ENCODE results near the gene PLXNA4. TPM values are rescaled to one million over a fixed set of nuclear protein-coding genes. Genes with fewer than 3 reads are reported as not detected.
A peak's percentile ranks its signal among the peaks of the same experiment; 100 is the strongest.

PLXNA4 gene
- total RNA-seq, 1 experiment from 2014 or later: 0.81 TPM

DNA sequence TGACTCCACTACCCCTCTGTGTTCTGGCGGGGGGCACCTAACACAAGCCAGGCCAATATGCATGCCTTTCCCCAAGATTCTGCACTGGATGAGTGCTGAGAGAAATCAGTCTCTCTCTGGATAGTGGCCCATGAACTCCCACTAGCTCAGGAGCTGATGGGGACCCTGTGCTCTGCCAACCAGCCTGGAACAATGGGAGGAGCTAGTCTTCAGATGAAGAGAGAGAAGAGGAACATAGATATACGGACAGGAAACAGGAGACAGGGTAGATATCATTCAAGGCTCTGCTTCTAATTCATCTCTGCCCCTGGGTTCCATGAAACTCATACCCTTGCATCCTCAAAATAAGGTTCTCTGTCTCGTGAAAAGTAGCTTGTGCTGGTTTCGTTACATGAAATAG, 27.9 kb upstream of the PLXNA4 start:
- DNase-seq (ENCODE audit: low spot score): no peak
- Mint-ChIP-seq H3K4me3 (no peak overlapping the region), H3K27ac (no peak overlapping the region), H3K4me1 (peaks cover 8% of the 10 kb centered on the region), H3K9me3 (no peaks in the 10 kb centered on the region), H3K27me3 (ENCODE audit: low read depth) (no peaks in the 10 kb centered on the region), H3K36me3 (no peaks in the 10 kb centered on the region)
- POLR2A ChIA-PET: no interaction called here
- TF ChIP-seq, protein P1, sequence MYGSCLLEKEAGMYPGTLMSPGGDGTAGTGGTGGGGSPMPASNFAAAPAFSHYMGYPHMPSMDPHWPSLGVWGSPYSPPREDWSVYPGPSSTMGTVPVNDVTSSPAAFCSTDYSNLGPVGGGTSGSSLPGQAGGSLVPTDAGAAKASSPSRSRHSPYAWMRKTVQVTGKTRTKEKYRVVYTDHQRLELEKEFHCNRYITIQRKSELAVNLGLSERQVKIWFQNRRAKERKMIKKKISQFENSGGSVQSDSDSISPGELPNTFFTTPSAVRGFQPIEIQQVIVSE (CRISPR knock-in tag; IDR thresholded peaks at IDR 0.05; ENCODE audit: borderline replicate concordance): no peak
- TF ChIP-seq IRF2 (CRISPR knock-in tag; IDR thresholded peaks at IDR 0.05; ENCODE audit: borderline replicate concordance, low read depth) (no peak), ATF3 (CRISPR knock-in tag; conservative IDR thresholded peaks at IDR 0.05) (no peak), ELF4 (CRISPR knock-in tag; IDR thresholded peaks at IDR 0.05; ENCODE audit: low read depth) (no peak), HMGA2 (CRISPR knock-in tag; IDR thresholded peaks at IDR 0.05) (no peak), FOXK1 (CRISPR knock-in tag; IDR thresholded peaks at IDR 0.05) (no peak)
- ATAC-seq: no peak
- CTCF ChIA-PET: interaction anchor here (0.6 to 3.1 kb wide), 6 partner anchors 11 to 121 kb away, joined by 3 to 16 read pairs (median 8); no protein-coding TSS in a partner anchor

DNA sequence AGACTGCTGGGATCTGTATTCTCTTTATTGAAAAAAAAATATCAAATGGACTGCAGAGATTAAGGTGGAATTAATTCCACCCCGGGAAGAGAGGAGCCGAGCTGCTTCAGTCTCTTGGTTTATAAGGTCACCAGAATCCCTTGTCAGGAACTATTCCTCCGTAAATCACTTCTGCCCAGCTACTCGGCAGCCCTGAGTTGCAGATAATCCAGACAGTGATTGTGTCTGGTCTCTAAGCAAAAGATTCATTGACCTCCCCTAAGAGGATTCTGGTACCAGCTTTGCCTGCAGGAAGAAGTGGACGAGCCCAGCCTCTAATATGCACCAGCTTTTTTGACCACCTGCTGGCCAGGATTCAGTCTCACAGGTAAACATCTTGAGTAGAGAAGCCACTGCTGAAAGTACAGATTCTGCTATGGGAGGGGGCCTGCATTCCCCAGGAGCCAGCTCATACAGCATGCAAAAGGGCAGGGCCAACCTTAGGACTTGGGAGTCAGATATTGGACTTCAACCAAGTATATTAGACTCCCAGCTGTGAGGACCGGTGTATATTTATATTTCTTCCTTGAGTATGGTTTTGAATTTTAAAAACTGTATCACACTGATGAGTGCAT, 27.1 kb upstream of the PLXNA4 start:
- Mint-ChIP-seq H3K4me1 (peaks cover 8% of the 10 kb centered on the region), H3K9me3 (no peaks in the 10 kb centered on the region), H3K27ac (no peak overlapping the region), H3K36me3 (no peaks in the 10 kb centered on the region), H3K27me3 (ENCODE audit: low read depth) (no peaks in the 10 kb centered on the region), H3K4me3 (no peak overlapping the region)
- DNase-seq (ENCODE audit: low spot score) (no peak), ATAC-seq (peak; percentile 73)
- ChIA-PET CTCF (interaction anchor here (0.6 to 3.1 kb wide), 7 partner anchors 12 to 120 kb away, joined by 3 to 16 read pairs (median 7); no protein-coding TSS in a partner anchor), POLR2A (interaction anchor here (0.7 kb wide), 1 partner anchor 107 kb away, joined by 3 read pairs; no protein-coding TSS in a partner anchor)
- TF ChIP-seq ESRRA (CRISPR knock-in tag; IDR thresholded peaks at IDR 0.05; ENCODE audit: borderline replicate concordance) (no peak), EMX1 (CRISPR knock-in tag; IDR thresholded peaks at IDR 0.05) (no peak), ZNF138 (CRISPR knock-in tag; conservative IDR thresholded peaks at IDR 0.05) (no peak), ATF3 (CRISPR knock-in tag; conservative IDR thresholded peaks at IDR 0.05) (no peak), ZBTB21 (CRISPR knock-in tag; IDR thresholded peaks at IDR 0.05; ENCODE audit: borderline replicate concordance) (no peak), CREB1 (CRISPR knock-in tag; IDR thresholded peaks at IDR 0.05) (no peak), MXD4 (CRISPR knock-in tag; IDR thresholded peaks at IDR 0.05; ENCODE audit: borderline replicate concordance) (no peak), ZNF121 (CRISPR knock-in tag; IDR thresholded peaks at IDR 0.05) (no peak), CTCF (IDR thresholded peaks at IDR 0.05) (no peak), SMAD3 (CRISPR knock-in tag; IDR thresholded peaks at IDR 0.05; ENCODE audit: borderline replicate concordance) (no peak), JAZF1 (CRISPR knock-in tag; IDR thresholded peaks at IDR 0.05) (no peak), ZBTB43 (CRISPR knock-in tag; IDR thresholded peaks at IDR 0.05) (no peak), TEAD4 (CRISPR knock-in tag; IDR thresholded peaks at IDR 0.05) (no peak)
- TF ChIP-seq, protein P1 (CRISPR knock-in tag; IDR thresholded peaks at IDR 0.05; ENCODE audit: borderline replicate concordance): no peak
- TF ChIP-seq, protein P2, sequence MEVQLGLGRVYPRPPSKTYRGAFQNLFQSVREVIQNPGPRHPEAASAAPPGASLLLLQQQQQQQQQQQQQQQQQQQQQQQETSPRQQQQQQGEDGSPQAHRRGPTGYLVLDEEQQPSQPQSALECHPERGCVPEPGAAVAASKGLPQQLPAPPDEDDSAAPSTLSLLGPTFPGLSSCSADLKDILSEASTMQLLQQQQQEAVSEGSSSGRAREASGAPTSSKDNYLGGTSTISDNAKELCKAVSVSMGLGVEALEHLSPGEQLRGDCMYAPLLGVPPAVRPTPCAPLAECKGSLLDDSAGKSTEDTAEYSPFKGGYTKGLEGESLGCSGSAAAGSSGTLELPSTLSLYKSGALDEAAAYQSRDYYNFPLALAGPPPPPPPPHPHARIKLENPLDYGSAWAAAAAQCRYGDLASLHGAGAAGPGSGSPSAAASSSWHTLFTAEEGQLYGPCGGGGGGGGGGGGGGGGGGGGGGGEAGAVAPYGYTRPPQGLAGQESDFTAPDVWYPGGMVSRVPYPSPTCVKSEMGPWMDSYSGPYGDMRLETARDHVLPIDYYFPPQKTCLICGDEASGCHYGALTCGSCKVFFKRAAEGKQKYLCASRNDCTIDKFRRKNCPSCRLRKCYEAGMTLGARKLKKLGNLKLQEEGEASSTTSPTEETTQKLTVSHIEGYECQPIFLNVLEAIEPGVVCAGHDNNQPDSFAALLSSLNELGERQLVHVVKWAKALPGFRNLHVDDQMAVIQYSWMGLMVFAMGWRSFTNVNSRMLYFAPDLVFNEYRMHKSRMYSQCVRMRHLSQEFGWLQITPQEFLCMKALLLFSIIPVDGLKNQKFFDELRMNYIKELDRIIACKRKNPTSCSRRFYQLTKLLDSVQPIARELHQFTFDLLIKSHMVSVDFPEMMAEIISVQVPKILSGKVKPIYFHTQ (CRISPR knock-in tag; IDR thresholded peaks at IDR 0.05): no peak
- TF ChIP-seq, protein P3, sequence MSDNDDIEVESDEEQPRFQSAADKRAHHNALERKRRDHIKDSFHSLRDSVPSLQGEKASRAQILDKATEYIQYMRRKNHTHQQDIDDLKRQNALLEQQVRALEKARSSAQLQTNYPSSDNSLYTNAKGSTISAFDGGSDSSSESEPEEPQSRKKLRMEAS (CRISPR knock-in tag; IDR thresholded peaks at IDR 0.05): no peak
- TF ChIP-seq, protein P4, sequence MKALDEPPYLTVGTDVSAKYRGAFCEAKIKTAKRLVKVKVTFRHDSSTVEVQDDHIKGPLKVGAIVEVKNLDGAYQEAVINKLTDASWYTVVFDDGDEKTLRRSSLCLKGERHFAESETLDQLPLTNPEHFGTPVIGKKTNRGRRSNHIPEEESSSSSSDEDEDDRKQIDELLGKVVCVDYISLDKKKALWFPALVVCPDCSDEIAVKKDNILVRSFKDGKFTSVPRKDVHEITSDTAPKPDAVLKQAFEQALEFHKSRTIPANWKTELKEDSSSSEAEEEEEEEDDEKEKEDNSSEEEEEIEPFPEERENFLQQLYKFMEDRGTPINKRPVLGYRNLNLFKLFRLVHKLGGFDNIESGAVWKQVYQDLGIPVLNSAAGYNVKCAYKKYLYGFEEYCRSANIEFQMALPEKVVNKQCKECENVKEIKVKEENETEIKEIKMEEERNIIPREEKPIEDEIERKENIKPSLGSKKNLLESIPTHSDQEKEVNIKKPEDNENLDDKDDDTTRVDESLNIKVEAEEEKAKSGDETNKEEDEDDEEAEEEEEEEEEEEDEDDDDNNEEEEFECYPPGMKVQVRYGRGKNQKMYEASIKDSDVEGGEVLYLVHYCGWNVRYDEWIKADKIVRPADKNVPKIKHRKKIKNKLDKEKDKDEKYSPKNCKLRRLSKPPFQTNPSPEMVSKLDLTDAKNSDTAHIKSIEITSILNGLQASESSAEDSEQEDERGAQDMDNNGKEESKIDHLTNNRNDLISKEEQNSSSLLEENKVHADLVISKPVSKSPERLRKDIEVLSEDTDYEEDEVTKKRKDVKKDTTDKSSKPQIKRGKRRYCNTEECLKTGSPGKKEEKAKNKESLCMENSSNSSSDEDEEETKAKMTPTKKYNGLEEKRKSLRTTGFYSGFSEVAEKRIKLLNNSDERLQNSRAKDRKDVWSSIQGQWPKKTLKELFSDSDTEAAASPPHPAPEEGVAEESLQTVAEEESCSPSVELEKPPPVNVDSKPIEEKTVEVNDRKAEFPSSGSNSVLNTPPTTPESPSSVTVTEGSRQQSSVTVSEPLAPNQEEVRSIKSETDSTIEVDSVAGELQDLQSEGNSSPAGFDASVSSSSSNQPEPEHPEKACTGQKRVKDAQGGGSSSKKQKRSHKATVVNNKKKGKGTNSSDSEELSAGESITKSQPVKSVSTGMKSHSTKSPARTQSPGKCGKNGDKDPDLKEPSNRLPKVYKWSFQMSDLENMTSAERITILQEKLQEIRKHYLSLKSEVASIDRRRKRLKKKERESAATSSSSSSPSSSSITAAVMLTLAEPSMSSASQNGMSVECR (CRISPR knock-in tag; IDR thresholded peaks at IDR 0.05; ENCODE audit: borderline replicate concordance): no peak

All from WTC11 (cell line).